NOMO-1 (cell line): ENCODE data around the gene GSDME.

Experiments used
- DNase-seq, 2 experiments: peaks; one replicate each; lab custom pipeline; 2025; ENCODE audit not compliant: unreplicated experiment in 2 of 2; lab: John Stamatoyannopoulos, UW

Gene GSDME

GRCh38 chr7:24773646-24774045, 16.4 kb upstream of the GSDME start:
- DNase-seq: no peak

GRCh38 chr7:24769851-24770250, 12.6 kb upstream of the GSDME start:
- DNase-seq: no peak

GRCh38 chr7:24769014-24769830, 12.0 kb upstream of the GSDME start:
- DNase-seq: no peak

- no peak for DNase-seq
These were observed 10.8 kb upstream of the GSDME start for GRCh38 chr7:24767878-24768569.

- DNase-seq: no peak
These were observed 7.9 kb upstream of the GSDME start for GRCh38 chr7:24764972-24765744.

GRCh38 chr7:24764011-24764410, 6.7 kb upstream of the GSDME start:
- DNase-seq: no peak

GRCh38 chr7:24763303-24763901, 6.1 kb upstream of the GSDME start:
- DNase-seq: peak in 1 of 2 experiments; percentile 4

GRCh38 chr7:24762771-24763170, 5.5 kb upstream of the GSDME start:
- no peak for DNase-seq

- no peak for DNase-seq
These were observed 3.7 kb upstream of the GSDME start for GRCh38 chr7:24760968-24761367.

- DNase-seq: no peak
These were observed 515 bp downstream of the GSDME start for GRCh38 chr7:24756545-24757352.

GRCh38 chr7:24755541-24756407, 1.5 kb downstream of the GSDME start:
- DNase-seq: peak; percentile 76 to 81

- peak in 1 of 2 experiments; percentile 24 for DNase-seq
These were observed 2.3 kb downstream of the GSDME start for GRCh38 chr7:24754906-24755506.

- no peak for DNase-seq
These were observed 5.0 kb downstream of the GSDME start for GRCh38 chr7:24752073-24752800.

GRCh38 chr7:24751484-24751883, 5.8 kb downstream of the GSDME start:
- no peak for DNase-seq

GRCh38 chr7:24750441-24751055, 6.7 kb downstream of the GSDME start:
- DNase-seq: no peak

GRCh38 chr7:24748521-24748920, 8.7 kb downstream of the GSDME start:
- no peak for DNase-seq

GRCh38 chr7:24745355-24745754, 11.9 kb downstream of the GSDME start:
- no peak for DNase-seq

GRCh38 chr7:24743471-24743870, 13.8 kb downstream of the GSDME start:
- DNase-seq: no peak
